Measurements from ENCODE around the gene ERRFI1. TPM values are rescaled to one million over a fixed set of nuclear protein-coding genes. Genes with fewer than 3 reads are reported as not detected.

ERRFI1 gene
- total RNA-seq, 4 donors from 2014 or later = 26.4 to 96.8 (median 61.2) TPM

- H3K4me3 ChIP-seq = no peak overlapping the region
- no peaks in the 10 kb centered on the region for H3K27me3 ChIP-seq
- no peaks in the 10 kb centered on the region for H3K9me3 ChIP-seq
- H3K36me3 ChIP-seq = no peaks in the 10 kb centered on the region
- H3K4me1 ChIP-seq = peaks cover 0 to 3% (median under 1%) of the 10 kb centered on the region in 4 donors
- TF ChIP-seq POLR2A (IDR thresholded peaks at IDR 0.05) = no peak
- TF ChIP-seq, protein P1, sequence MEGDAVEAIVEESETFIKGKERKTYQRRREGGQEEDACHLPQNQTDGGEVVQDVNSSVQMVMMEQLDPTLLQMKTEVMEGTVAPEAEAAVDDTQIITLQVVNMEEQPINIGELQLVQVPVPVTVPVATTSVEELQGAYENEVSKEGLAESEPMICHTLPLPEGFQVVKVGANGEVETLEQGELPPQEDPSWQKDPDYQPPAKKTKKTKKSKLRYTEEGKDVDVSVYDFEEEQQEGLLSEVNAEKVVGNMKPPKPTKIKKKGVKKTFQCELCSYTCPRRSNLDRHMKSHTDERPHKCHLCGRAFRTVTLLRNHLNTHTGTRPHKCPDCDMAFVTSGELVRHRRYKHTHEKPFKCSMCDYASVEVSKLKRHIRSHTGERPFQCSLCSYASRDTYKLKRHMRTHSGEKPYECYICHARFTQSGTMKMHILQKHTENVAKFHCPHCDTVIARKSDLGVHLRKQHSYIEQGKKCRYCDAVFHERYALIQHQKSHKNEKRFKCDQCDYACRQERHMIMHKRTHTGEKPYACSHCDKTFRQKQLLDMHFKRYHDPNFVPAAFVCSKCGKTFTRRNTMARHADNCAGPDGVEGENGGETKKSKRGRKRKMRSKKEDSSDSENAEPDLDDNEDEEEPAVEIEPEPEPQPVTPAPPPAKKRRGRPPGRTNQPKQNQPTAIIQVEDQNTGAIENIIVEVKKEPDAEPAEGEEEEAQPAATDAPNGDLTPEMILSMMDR (IDR thresholded peaks at IDR 0.05) = no peak
- no peak for DNase-seq
- no peak overlapping the region for H3K27ac ChIP-seq
These were observed 39.3 kb upstream of the ERRFI1 start for GRCh38 chr1:8065369-8065768.

DNA sequence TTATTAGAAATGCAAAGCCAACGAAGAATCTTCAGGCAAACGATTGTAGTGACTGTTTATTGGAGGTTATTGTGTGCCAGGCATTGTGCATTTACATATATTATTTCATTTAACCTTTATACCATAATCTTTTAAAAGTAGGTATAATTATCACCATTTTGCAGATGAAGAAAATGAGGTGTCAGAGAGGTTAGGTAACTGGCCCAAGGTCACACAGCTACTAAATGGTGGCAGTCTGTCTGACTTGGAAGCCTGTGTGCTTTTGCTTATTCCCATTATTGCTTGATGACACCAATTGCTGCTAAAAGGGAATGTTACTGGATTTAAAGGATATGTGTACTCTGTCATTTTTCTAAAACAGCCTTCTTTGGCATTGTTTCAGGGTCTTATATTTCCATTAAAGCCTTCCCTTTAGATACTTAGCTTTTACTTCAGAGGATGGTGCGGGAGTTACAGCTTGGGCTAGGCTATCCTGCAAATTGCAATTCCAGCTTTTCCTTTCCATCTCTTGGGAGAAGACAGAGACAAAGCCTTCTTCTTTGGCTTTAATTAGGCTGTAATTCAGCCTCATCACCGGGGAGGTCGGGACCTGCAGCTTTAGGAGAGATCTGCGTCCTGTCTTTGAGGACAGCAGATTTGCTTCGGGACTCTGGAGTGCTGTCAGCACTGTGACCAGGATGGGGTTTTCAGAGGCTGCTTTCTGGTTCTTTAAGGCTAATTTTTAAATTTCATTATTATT lies 37.4 kb upstream of the ERRFI1 start:
- Histone ChIP-seq H3K4me1 (no peaks in the 10 kb centered on the region), H3K27ac (no peak overlapping the region)
- no peak for DNase-seq

DNA sequence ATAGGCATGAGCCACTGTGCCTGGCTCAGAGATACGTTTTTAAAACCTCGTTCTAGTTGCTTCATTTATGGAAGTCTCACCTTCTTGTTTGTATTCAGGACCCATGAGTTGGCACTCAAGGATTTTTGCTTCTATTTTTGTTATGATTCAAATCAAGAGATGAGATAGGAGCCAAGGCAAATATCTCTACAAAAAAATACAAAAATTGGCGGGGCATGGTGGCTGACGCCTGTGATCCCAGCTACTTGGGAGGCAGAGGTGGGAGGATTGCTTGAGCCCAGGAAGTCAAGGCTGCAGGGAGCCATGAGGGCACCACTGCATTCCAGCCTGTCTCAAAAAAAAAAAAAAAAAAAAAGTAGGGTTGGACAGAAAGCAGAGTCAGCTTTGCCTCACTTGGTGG lies 36.8 kb upstream of the ERRFI1 start:
- no peaks in the 10 kb centered on the region for H3K27me3 ChIP-seq
- no peaks in the 10 kb centered on the region for H3K4me1 ChIP-seq
- TF ChIP-seq POLR2A (IDR thresholded peaks at IDR 0.05) = no peak
- TF ChIP-seq, protein P1 (IDR thresholded peaks at IDR 0.05) = no peak
- no peaks in the 10 kb centered on the region for H3K36me3 ChIP-seq
- no peak for DNase-seq
- no peaks in the 10 kb centered on the region for H3K9me3 ChIP-seq
- H3K27ac ChIP-seq = no peak overlapping the region
- no peak overlapping the region for H3K4me3 ChIP-seq

More for the DNA sequence above, 37.4 kb upstream of the ERRFI1 start:
- TF ChIP-seq POLR2A (IDR thresholded peaks at IDR 0.05) = no peak
- TF ChIP-seq, protein P1 (IDR thresholded peaks at IDR 0.05) = no peak
- no peaks in the 10 kb centered on the region for H3K36me3 ChIP-seq
- no peaks in the 10 kb centered on the region for H3K9me3 ChIP-seq
- H3K27me3 ChIP-seq = no peaks in the 10 kb centered on the region
- no peak overlapping the region for H3K4me3 ChIP-seq

DNA sequence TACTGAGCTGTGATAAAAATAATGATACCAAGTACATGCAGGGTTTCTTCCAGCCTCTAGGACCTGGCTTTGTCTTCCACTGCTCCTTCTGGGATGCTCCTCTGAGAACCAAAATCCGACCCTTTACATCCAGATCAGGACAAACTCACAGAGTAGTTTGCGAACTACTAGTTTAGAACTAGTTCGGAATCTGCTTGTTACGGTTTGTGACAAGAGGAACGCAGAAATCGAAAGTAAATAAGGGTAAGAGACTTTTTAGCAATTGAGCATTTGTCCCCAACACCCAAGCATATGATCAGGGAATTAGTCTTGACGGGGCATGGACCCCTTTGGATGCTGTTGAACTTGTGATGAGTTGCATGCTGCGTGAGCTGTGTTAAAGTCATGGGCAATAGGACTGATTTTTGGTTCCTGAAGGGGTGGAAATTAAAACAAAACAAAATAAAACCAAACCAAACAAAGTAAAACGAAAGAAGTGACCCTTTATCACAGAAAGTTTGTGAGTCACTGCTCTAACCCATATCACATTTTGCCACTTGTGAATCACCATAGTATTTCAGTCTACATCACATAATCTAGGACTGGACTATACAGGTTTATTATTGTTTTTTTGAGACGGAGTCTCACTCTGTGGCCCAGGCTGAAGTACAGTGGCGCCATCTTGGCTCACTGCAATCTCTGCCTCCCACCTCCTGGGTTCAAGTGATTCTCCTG lies 35.7 kb upstream of the ERRFI1 start:
- Histone ChIP-seq H3K9me3 (no peaks in the 10 kb centered on the region), H3K27ac (peak overlapping the region in 2 of 4 donors; percentile 52 to 68), H3K36me3 (no peaks in the 10 kb centered on the region), H3K4me1 (no peaks in the 10 kb centered on the region), H3K27me3 (no peaks in the 10 kb centered on the region), H3K4me3 (no peak overlapping the region)
- no peak for DNase-seq
- TF ChIP-seq POLR2A (IDR thresholded peaks at IDR 0.05) = no peak
- TF ChIP-seq, protein P1 (IDR thresholded peaks at IDR 0.05) = no peak

DNA sequence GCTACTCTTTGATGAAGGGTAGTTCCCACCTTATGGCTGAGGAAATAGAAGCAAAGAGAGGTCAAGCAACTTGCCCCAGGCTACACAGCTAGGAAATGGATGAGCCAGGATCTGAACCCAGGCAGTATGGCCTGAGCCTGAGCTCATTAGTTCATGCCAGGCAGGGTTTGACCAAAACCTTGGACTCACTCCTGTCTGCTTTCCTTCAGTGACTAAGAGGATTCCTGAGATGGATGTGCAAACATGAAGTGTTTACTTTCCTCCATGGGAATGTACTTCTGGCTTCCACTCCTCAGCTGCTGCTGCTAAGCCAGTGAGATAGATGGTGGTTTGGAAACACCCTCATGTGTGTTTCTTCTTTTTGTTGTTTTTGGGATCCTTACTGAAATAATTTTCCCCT lies 35.1 kb upstream of the ERRFI1 start:
- Histone ChIP-seq H3K4me3 (no peak overlapping the region), H3K9me3 (no peaks in the 10 kb centered on the region), H3K4me1 (no peaks in the 10 kb centered on the region), H3K36me3 (no peaks in the 10 kb centered on the region), H3K27me3 (no peaks in the 10 kb centered on the region), H3K27ac (peak overlapping the region in 2 of 4 donors; percentile 59 to 68)
- DNase-seq = no peak
- TF ChIP-seq, protein P1 (IDR thresholded peaks at IDR 0.05) = no peak
- no peak for TF ChIP-seq POLR2A (IDR thresholded peaks at IDR 0.05)
